Activated CD4-positive, alpha-beta T cell treated with anti-CD3 and anti-CD28 coated beads, Interleukin-10, Interleukin-2, amounts not matched to agents 100 ng/mL and 50 ng/mL, durations not matched to agents 16 hours and 8 hours (primary cell): ENCODE results near the gene RNF13.
A peak's percentile ranks its signal among the peaks of the same experiment; 100 is the strongest.
"Not testable (repeated sequence)": the region's sequence is repeated elsewhere in the genome, so short reads cannot be mapped to it uniquely, and the experiment has no call there.

Source experiments
- DNase-seq: peaks from one replicate; pipeline ENCODE4 v3.0.0-alpha.2; 2020

RNF13 gene

DNA sequence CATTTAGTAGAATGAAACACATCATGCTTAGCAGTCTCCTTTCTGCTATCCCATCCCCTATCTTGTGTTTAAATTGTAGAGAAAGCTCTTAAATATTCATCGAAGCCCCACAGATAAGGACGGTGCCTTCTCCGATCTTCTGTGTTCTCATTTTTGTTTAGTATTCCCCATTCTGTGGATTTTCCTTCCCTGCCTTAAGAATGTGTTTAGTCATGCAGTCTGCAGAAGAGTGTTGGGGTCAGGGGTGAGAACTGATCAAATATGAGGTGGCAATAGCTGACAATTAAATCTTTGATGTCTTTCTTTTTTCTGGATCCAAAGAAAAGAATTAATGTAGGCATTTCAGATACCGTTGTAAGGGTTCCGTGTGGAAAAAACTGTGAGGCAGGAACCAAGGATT lies 11.4 kb upstream of the RNF13 start:
- no peak for DNase-seq

DNA sequence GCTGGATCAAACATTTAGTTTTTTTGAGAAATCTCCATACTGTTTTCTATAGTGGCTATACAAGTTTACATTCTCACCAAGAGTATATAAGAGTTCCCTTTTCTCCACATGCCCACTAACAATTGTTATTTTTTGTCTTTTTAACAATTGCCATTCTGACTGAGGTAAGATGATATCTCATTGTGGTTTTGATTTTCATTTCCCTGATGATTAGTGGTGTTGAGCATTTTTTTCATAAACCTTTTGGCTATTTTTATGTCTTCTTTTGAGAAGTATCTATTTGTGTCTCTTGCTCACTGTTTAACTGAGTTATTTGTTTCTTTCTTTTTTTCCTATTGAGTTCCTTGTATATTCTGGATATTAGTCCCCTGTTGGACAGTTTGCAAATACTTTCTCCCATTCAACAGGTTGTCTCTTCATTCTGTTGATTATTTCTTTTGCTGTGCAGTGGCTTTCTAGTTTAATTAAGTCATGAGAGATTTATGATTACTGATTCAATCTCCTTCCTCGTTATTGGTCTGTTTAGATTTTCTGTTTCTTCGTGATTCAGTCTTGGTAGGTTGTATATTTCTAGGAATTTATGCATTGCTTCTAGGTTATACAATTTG lies 6.7 kb upstream of the RNF13 start:
- DNase-seq = no peak

DNA sequence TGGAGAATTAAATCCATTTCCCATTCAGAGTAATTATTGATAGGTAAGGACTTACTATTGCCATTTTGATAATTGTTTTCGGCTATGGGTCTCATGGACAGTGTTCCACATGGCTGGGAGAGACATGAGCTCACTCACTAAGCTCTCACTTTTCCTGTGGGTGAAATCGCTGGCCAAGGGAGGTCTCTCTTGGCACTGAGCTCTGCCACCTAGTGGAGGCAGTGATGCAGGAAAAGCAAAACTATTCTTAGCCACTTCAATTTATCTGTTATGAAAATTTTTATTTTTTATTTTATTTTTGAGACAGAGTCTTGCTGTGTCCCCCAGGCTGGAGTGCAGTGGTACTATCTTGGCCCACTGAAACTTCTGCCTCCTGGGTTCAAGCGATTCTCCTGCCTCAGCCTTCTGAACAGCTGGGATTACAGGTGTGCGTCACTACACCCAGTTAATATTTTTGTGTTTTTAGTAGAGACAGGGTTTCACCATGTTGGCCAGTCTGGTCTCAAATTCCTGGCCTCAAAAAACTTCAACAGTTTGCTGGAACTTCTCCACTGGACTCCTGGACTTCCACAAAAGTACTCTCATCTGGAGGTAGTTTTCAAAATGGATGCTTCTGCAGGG lies 4.7 kb upstream of the RNF13 start:
- DNase-seq = peak; percentile 58

DNA sequence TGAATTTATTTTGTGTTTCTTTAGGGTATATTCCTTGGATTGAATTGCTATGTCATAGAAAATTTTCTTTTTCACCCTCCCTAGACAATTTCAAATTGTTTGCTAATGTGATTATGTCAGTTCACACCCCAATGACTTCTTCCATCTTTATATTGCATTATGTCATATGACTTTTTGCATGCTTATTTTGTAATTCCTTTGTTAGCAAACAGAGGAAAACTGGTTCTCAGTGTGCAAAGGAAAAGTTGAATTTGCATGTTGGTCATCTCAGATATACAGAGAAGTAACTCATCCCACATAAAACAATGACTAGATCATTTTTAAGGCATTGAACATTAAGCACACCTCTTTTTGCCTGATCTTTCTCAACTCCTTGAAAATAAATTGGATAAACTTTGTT lies 3.3 kb upstream of the RNF13 start:
- no peak for DNase-seq

DNA sequence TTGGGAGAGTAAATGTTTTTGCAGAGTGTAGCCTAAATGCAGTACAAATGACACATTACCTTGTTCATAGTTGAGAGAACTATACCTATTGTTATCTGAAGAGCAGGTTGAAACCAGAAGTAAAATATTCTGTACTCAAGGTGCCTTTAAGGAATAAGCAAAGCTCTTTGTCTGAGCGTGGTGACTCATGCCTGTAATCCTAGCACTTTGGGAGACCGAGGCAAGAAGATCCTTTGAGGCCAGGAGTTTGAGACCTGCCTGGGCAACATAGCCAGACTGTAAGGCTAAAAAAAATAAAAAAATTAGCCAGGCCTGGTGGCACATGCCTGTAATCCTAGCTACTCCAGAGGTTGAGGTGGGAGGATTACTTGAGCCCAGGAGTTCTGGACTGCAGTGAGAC lies 2.2 kb upstream of the RNF13 start:
- DNase-seq = no peak

DNA sequence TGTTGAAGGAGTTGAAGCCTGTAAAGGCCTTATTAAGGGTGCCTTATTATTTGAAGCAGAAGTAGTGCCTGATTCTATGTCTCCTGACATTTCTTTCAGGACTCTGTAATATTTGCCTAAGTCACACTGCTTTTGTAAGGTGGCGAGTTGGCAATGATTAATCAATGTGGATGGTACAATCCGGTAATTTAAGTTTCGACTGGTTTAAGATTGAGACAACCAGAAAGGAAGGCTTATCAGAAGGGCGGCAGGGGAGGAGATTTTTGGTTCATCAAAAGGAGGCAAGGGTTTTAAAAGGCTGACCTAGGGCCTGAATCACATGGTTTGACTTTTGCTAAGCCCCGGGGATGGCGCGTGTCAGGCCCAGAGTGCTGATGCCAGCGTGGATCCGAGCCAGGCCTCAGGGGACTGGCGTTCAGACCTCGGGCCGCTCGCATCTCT lies 830 bp upstream of the RNF13 start:
- no peak for DNase-seq

DNA sequence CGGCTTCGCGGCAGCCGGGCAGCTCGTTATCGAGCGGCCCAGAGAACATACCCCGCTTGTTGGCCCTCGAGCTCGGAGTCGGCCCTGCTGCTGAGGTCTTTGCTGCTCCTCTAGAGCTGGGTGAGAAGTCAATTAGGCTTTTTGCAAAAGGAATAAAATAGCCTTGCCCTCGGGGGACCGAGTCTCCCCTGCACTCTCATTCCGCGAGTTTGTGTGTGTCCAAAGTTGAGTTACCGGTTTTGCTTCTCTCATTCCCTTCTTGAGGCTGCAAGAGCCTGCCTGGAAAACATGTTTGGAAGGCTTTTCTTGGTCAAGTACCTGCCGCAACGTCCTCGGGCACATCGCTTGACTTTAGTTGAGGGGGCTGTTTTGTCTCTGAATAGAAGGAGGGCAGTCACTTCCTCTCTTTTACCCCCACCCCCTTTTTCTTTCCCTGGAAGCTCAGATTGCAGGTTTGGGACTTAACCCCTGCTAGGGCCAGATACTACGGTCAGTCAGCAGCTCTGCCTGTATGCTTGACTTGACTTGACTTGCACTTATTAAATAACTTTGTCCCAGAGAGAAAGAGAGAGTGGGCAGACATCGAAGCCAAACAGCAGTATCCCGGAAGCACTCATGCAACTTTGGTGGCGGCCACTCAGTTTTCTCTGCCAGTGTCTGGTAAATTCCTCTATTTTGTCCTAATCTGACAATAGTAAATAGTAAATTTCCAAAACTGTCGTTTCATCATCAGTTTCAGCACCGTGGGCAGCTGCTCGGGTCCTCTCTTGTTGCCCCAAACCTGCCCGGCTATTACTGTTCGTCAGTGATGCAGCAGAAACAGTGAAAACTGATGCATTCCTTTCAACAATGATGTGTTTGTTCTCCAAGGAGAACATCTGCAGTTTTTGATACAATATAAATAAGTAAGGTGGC lies 609 bp downstream of the RNF13 start:
- peak; percentile 13 for DNase-seq

DNA sequence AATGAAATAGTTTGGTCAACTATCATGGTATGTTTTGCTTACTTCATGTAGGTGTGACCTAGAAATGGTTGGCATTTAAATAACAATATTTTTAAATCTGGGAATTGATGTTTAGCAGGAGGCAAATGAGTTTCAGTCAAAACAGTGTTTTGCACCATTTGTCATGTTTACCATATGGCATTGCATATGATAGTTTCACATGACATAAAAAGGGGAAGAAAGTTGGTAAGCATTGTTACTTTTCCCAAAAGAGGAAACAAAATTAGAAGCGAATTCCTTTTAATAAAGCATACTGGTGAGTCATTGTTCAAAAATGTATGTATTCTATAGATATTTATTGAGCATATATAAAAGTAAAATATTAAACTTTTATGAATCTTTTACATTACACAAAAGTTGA lies 2.3 kb downstream of the RNF13 start:
- no peak for DNase-seq

DNA sequence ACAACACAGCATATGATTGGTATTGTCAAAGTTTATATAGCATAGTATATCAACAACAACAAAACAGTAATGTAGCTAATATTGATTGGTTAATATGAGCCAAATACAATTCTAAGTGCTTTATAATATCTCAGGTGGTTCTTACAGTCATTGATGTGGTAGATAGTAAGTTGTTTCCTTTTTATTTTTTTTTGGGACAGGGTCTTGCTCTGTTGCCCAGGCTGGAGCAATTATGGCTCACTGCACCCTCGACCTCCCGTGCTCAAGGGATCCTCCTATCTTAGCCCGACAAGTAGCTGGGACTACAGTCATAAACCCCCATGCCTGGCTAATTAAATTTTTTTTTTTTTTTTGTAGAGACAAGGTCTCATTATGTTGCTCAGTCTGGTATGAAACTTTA lies 2.7 kb downstream of the RNF13 start:
- no peak for DNase-seq

DNA sequence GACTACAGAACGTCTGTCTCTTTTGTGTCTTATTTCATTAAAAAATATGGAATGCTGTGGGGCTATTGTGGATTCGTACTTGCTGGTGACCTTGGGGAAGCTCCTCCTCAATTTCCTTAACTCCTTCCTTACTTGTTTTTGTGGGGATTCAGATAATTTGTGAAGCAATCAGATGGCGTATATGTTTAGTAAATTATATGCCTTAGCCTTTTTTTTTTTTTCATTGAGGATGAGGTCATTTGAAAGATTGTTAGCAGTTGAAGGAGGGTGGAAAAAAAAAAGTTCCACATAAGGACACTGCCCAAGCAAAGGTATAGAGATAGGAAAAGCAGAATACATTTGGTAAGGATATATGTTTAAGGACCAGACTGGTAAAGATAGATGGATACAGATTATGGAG lies 3.3 kb downstream of the RNF13 start:
- DNase-seq = no peak

DNA sequence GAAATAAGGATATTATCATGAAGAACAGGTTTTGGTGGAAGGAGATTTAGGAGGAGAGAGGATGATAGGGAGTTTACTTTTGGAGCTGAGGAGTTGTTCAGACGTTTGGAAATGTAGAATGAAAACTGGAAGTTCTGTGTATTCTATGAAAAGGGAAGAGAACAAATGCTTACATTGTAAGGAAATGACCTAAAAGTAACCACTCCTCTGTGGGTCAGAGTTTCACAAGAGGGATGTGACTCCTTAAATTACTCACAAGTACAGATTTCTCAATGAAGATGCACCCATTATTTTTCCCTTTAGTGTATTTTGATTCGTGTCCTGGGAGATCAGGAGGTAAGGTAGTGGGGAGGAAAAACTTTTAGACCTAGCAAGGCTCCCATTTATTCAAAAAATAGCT lies 4.0 kb downstream of the RNF13 start:
- DNase-seq = peak; percentile 40

DNA sequence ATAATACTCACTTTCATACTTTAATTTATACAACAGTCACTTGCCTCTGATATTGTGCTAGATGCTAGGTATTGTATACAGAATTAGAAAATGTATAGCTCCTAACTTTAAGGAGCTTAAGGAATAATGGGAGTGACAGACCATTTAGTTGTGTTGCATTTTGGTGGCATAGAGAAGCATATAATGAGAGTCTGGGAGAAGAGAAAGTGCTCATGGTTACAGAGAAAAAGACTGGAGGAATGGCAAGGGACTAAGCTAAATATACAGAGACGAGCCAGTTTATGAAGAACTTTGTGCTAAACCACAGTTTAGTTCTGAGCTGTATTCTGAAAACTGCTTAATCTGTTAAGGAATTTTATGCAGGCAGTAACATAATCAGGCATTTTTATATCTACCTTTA lies 6.4 kb downstream of the RNF13 start:
- no peak for DNase-seq

DNA sequence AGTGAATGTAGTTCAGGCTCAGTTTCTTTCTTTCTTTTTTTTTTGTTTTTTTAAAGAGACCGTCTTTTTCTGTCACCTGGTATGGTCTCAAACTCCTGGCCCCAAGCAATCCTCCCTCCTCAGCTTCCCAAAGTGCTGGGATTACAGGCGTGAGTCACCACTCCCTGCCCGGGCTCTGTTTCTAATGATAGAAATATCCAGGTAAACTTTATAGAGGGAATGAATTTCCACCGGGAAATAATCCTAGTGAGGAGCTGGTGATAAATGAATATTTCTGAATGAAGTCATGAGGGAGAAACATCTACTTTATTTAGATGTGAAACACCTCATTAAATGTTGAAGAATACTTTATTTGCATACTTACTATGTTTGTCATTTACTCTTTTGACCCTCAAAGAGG lies 7.2 kb downstream of the RNF13 start:
- no peak for DNase-seq

DNA sequence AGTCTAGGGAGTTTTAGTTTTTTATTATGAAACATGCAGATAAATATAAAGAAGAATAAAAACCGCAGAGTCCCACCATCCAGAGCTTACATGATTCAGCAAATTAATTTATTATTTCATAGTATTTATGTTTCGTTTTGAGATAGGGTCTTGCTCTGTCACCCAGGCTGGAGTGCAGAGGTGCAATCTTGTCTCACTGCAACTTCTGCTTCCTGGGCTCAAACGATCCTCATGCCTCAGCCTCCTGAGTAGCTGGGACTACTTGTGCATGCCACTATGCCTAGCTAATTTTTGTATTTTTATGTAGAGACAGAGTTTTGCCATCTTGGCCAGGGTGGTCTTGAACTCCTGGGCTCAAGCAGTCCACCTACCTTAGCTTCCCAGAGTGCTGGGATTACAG lies 13.6 kb downstream of the RNF13 start:
- no peak for DNase-seq

DNA sequence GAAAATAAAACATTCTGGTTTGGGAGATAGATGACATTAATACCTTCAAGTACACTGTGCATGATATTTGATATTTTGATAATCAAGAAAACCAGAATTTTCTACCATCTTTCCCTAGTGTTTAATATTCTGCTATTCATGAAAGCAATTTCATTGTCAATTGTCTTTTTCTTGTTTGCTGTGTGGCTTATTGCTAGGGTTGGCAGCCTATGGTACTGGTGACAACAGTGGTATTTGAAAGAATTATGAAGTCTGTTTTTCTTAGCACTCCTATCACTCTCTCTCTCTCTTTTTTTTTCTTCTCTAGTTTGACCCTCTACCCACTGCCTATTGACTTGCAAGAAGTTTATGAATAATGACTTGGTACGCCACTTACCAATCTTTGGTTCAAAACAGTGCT lies 15.4 kb downstream of the RNF13 start:
- no peak for DNase-seq

DNA sequence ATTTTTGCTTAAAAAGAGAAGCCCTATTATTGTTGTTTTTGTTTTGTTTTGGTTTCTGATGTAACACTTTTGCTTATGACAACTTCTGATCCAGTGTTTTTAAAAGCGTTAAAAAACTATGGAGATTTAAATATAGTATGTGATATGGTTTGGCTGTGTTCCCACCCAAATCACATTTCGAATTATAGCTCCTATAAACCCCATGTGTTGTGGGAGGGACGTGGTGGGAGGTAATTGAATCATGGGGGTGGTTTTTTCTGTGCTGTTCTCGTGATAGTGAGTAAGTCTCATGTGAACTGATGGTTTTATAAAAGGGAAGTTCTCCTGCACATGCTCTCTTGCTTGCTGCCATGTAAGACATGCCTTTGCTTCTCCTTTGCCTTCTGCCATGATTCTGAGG lies 16.6 kb downstream of the RNF13 start:
- DNase-seq = not testable (repeated sequence)

DNA sequence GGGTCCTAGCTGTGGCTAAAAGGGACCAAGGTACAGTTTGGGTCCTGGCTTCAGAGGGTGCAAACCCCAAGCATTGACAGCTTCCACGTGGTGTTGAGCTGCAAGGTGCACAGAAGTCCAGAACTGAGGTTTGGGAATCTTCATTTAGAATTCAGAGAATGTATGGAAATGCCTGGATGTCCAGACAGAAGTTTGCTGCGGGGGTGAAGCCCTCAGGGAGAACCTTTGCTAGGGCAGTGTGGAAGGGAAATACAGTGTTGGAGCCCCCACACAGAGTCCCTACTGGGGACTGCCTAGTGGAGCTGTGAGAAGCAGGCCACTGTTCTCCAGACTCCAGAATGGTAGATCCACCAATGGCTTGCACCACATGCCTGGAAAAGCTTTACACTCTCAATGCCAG lies 17.9 kb downstream of the RNF13 start:
- no peak for DNase-seq

DNA sequence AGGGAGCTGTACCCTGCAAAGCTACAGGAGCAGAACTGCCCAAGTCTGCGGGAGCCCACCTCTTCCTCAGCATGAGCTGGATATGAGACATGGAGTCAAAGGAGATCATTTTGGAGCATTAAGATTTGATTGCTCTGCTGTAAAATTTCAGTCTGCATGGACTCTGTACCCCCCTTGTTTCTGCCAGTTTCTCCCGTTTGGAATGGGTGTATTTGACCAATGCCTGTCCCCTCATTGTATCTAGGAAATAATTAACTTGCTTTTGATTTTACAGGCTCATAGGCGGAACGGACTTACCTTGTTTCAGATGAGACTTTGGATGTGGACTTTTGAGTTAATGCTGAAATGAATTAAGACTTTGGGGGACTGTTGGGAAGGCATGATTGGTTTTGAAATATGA lies 18.3 kb downstream of the RNF13 start:
- no peak for DNase-seq

DNA sequence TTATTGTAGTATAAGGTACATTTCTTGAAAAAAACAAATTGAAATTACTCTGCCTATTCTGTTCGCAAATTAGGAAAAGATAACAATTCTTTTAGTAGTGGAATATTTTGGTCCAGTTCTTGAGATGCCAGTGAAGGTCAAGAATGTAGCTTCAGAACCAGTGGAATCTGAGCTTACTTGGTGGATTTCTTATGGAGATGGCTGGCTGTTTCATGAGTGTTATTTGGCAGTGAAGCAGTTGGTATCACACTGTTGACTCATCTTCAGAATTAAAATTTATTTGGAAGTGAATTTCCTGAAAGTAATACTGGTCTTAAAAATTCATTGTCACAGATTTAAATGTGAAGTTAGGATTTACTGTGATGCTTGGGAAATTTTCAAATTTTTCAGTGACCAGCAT lies 19.1 kb downstream of the RNF13 start:
- DNase-seq = no peak

DNA sequence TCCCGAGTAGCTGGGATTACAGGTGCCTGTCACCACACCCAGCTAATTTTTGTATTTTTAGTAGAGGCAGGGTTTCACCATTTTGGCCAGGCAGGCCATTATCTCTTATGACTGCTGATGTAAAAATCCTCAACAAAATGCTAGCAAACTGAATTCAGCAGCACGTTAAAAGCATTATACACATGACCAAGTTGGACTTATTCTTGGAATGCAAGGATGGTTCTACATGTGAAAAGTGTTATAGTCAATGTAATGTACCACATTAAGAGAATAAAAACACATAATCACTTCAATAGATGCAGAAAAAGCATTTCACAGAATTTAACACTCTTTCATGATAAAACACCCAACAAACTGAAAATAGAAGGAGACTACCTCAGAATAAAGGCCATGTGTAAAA lies 20.2 kb downstream of the RNF13 start:
- no peak for DNase-seq

DNA sequence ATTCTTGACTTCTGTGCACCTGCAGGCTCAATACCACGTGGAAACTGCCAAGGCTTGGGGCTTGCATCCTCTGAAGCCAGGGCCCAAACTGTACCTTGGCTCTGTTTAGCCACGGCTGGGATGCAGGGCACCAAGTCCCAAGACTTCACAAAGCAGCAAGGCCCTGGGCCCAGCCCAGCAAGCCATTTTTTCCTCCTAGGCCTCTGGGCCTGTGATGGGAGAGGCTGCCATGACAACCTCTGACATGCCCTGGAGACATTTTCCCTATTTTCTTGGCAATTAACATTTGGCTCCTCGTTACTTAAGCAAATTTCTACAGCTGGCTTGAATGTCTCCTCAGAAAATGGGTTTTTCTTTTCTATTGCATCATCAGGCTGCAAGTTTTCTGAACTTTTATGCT lies 25.5 kb downstream of the RNF13 start:
- DNase-seq = not testable (repeated sequence)

DNA sequence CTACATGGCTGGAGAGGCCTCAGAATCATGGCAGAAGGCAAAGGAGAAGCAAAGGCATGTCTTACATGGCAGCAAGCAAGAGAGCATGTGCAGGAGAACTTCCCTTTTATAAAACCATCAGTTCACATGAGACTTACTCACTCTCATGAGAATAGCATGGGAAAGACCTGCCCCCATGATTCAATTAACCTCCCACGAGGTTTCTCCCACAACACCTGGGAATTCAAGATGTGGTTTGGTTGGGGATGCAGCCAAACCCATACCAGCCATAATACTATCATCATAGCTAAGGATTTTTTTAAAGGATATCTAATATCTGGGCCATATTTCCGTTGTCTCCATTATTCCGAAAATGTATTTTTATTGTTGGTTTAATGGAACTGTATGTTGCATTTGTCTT lies 26.5 kb downstream of the RNF13 start:
- not testable (repeated sequence) for DNase-seq

DNA sequence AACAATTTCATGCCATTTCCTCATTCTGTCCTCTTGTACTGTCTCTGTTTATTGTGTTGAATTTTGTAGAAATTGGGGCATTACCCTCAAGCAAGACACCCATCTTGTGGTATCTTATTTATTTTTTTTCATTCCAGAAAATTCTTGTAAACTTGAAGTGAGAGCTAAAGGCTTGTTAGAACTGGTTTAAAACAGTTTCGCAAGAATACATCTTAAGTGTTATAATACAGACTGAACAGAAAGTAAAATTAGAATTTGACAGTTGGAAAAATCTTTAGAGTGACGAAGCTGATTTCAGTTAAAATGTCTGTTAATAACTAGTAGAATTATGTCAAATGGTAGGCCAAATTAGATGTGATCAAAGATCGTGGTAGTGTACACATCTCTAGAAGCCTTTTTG lies 26.9 kb downstream of the RNF13 start:
- DNase-seq = no peak

DNA sequence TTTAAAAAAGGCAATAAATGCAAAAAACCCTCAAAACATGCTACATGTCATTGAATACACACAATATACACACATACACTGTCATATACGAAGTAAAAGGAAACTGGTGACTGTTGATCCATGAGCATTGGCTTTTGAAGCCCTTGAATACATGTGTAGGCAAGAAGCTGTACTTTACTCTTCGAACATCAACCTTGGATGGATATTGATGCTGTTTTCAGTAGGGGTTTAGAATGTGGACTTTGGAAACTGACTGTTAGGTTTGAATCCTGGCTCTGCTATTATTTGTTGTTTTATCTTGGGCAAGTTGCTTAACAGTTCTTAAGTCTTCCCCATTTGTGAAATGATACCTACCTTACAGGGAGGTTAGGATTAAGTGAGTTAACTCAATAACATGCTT lies 30.5 kb downstream of the RNF13 start:
- no peak for DNase-seq
